Liver (tissue), 9 donors: ENCODE measurements around the gene SLC37A4. TPM values are rescaled to one million over a fixed set of nuclear protein-coding genes. Genes with fewer than 3 reads are reported as not detected.

Source experiments
- DNase-seq: peaks from one replicate; pipeline ENCODE4 v3.0.0-alpha.2; 2017; ENCODE audit warnings: low spot score
- H3K27ac ChIP-seq, 2 donors: one replicate each; pipeline ENCODE4 v1.7.0; 2013; ENCODE audit warnings: inconsistent platforms in 2 of 2, low read length in 2 of 2, control low read depth in 1 of 2, low read depth in 1 of 2, mild to moderate bottlenecking in 1 of 2
- H3K27me3 ChIP-seq, 4 donors: one replicate each; pipeline versions ENCODE4 v1.6.1 to v1.7.0; 2013; ENCODE audit warnings: low read length in 3 of 4, inconsistent platforms in 1 of 4, mild to moderate bottlenecking in 1 of 4, moderate library complexity in 1 of 4; ENCODE audit not compliant: control insufficient read depth in 4 of 4, insufficient read depth in 4 of 4
- H3K36me3 ChIP-seq, 4 donors: one replicate each; pipeline versions ENCODE4 v1.6.1 to v1.7.0; 2013; ENCODE audit warnings: low read length in 3 of 4, mild to moderate bottlenecking in 3 of 4, low read depth in 1 of 4, moderate library complexity in 1 of 4; ENCODE audit not compliant: control insufficient read depth in 4 of 4, insufficient read depth in 3 of 4
- H3K4me1 ChIP-seq, 4 donors: one replicate each; pipeline versions ENCODE4 v1.6.1 to v1.7.0; 2013; ENCODE audit warnings: low read length in 3 of 4, mild to moderate bottlenecking in 3 of 4, moderate library complexity in 1 of 4; ENCODE audit not compliant: control insufficient read depth in 4 of 4, insufficient read depth in 4 of 4
- H3K4me3 ChIP-seq, 3 donors: one replicate each; pipeline versions ENCODE4 v1.6.1 to v1.7.0; 2013; ENCODE audit warnings: low read length in 3 of 3, control low read depth in 1 of 3, low read depth in 1 of 3, mild to moderate bottlenecking in 1 of 3
- H3K9ac ChIP-seq, 2 donors: one replicate each; pipeline ENCODE4 v1.7.0; 2013; ENCODE audit warnings: low read length in 2 of 2, mild to moderate bottlenecking in 2 of 2, moderate library complexity in 2 of 2, control low read depth in 1 of 2, low read depth in 1 of 2
- H3K9me3 ChIP-seq, 4 donors: one replicate each; pipeline versions ENCODE4 v1.6.1 to v1.7.0; 2013; ENCODE audit warnings: low read length in 3 of 4; ENCODE audit not compliant: control insufficient read depth in 4 of 4
- ATF3 ChIP-seq: IDR thresholded peaks from 2 replicates; pipeline ENCODE4 v1.6.1; 2016; ENCODE audit warnings: antibody characterized with exemption
- CTCF ChIP-seq: fragments of 150-350 bp; IDR thresholded peaks from 2 replicates; pipeline ENCODE4 v1.5.1; 2017; ENCODE audit warnings: improper control_type of control experiment, low read depth, low read length; ENCODE audit not compliant: missing input control
- FOXA1 ChIP-seq: IDR thresholded peaks from 2 replicates; pipeline ENCODE4 v1.6.1; 2016; ENCODE audit warnings: antibody characterized with exemption
- FOXA2 ChIP-seq: IDR thresholded peaks from 2 replicates; pipeline ENCODE4 v1.6.1; 2016; ENCODE audit warnings: antibody characterized with exemption
- GABPA ChIP-seq, 2 donors: IDR thresholded peaks in 1 of 2; conservative IDR thresholded peaks in 1 of 2; 2 replicates each; pipeline ENCODE4 v1.6.1; 2016; ENCODE audit warnings: antibody characterized with exemption in 2 of 2, mild to moderate bottlenecking in 1 of 2, moderate library complexity in 1 of 2
- HNF4A ChIP-seq, 2 donors: conservative IDR thresholded peaks; 2 replicates each; pipeline ENCODE4 v1.6.1; 2016; ENCODE audit warnings: antibody characterized with exemption in 2 of 2, mild to moderate bottlenecking in 2 of 2
- HNF4G ChIP-seq: IDR thresholded peaks from 2 replicates; pipeline ENCODE4 v1.6.1; 2016; ENCODE audit warnings: antibody characterized with exemption
- JUND ChIP-seq, 2 donors: IDR thresholded peaks; 2 replicates each; pipeline ENCODE4 v1.6.1; 2016; ENCODE audit warnings: antibody characterized with exemption in 2 of 2
- MAX ChIP-seq: IDR thresholded peaks from 2 replicates; pipeline ENCODE4 v1.6.1; 2016; ENCODE audit warnings: antibody characterized with exemption
- RAD21 ChIP-seq, 2 donors: IDR thresholded peaks; 2 replicates each; pipeline ENCODE4 v1.6.1; 2016; ENCODE audit warnings: antibody characterized with exemption in 2 of 2, mild to moderate bottlenecking in 2 of 2
- REST ChIP-seq: IDR thresholded peaks from 2 replicates; pipeline ENCODE4 v1.6.1; 2016; ENCODE audit warnings: antibody characterized with exemption, mild to moderate bottlenecking
- RXRA ChIP-seq, 2 donors: IDR thresholded peaks; 2 replicates each; pipeline ENCODE4 v1.6.1; 2017 to 2018; ENCODE audit warnings: antibody characterized with exemption in 2 of 2, mild to moderate bottlenecking in 1 of 2
- SP1 ChIP-seq: IDR thresholded peaks from 2 replicates; pipeline ENCODE4 v1.6.1; 2018; ENCODE audit warnings: antibody characterized with exemption, mild to moderate bottlenecking
- TAF1 ChIP-seq: conservative IDR thresholded peaks from 2 replicates; pipeline ENCODE4 v1.6.1; 2016; ENCODE audit warnings: antibody characterized with exemption, mild to moderate bottlenecking
- YY1 ChIP-seq: IDR thresholded peaks from 2 replicates; pipeline ENCODE4 v1.6.1; 2016; ENCODE audit warnings: antibody characterized with exemption, mild to moderate bottlenecking
- ZBTB33 ChIP-seq: IDR thresholded peaks from 2 replicates; pipeline ENCODE4 v1.6.1; 2016; ENCODE audit warnings: antibody characterized with exemption
- WGBS: extraction: QIAGEN DNeasy Blood & Tissue Kit; methylation state at CpG from one replicate; pipeline ENCODE4 v1.1.7; 2013; 5-methylcytosine and 5-hydroxymethylcytosine counted together
- polyA plus RNA-seq, 2 donors: library from polyadenylated mRNA; stranded (reverse) in 1 of 2; unstranded in 1 of 2; fragments of 200-250 nt in 1 of 2; fragments of >200 nt in 1 of 2; fragmentation: Nextera tagmentation in 1 of 2; extraction: Ambion mirVana in 1 of 2; gene quantifications; one replicate each; pipeline versions ENCODE4 v1.2.1 to v1.2.3, GENCODE V29; 2013 to 2015
- total RNA-seq, 2 donors: library from RNA; depleted of rRNA; stranded (reverse); fragments of >200 nt; gene quantifications; one replicate each; pipeline ENCODE4 v1.2.3, GENCODE V29; 2014
- donor health status: healthy.
- donor health status: healthy.
- donor health status: healthy.
- donor health status: healthy.
- donor health status: healthy.

Gene SLC37A4
- total and polyA plus RNA-seq, 4 donors: 62.7 to 184 (median 96.3) TPM

- TF ChIP-seq REST (no peak), SP1 (no peak), HNF4A (conservative IDR thresholded peaks at IDR 0.05) (no peak), FOXA2 (no peak), GABPA (IDR thresholded peaks at IDR 0.05 in 1 of 2, conservative IDR thresholded peaks at IDR 0.05 in 1 of 2) (no peak), YY1 (no peak), JUND (IDR thresholded peaks at IDR 0.05) (no peak), CTCF (no peak), RAD21 (IDR thresholded peaks at IDR 0.05) (no peak), MAX (no peak), ZBTB33 (no peak), FOXA1 (no peak), HNF4G (no peak), RXRA (IDR thresholded peaks at IDR 0.05) (no peak)
- H3K9ac ChIP-seq: peak overlapping the region; percentile 45 to 54
Observed at GRCh38 chr11:119019996-119020395, 10.7 kb downstream of the SLC37A4 start.

GRCh38 chr11:119018074-119018938 is 12.4 kb downstream of the SLC37A4 start, which contains the start of the genes RPS25 and TRAPPC4:
Gene RPS25 (minus strand): TSS chr11:119018343. CDS start chr11:119018284, 59 bp downstream.
Gene TRAPPC4 (plus strand): TSS chr11:119018766. CDS start chr11:119018796, 30 bp downstream.
- Histone ChIP-seq H3K9me3 (no peaks in the 10 kb centered on the region), H3K27ac (peak within 1 kb of the TSS; percentile 98 to 99), H3K4me3 (peak within 1 kb of the TSS; percentile 73 to 98 (median 92)), H3K27me3 (no peaks in the 10 kb centered on the region), H3K9ac (peak within 1 kb of the TSS; percentile 98 to 100), H3K4me1 (peaks cover 10 to 48% (median 38%) of the 10 kb centered on the region in 4 donors), H3K36me3 (peaks cover 4 to 29% (median 22%) of the 10 kb centered on the region in 4 donors)
- WGBS: under 1% methylated on average over 63 of the region's 63 CpGs
- peak; percentile 92 for DNase-seq
- TF ChIP-seq HNF4G (no peak), GABPA (IDR thresholded peaks at IDR 0.05 in 1 of 2, conservative IDR thresholded peaks at IDR 0.05 in 1 of 2) (peak; percentile 94 to 99), ATF3 (no peak), MAX (peak; percentile 91), JUND (IDR thresholded peaks at IDR 0.05) (no peak), TAF1 (peak; percentile 60), CTCF (no peak), ZBTB33 (peak; percentile 52), HNF4A (conservative IDR thresholded peaks at IDR 0.05) (peak in 1 of 2 donors; percentile 40), RAD21 (IDR thresholded peaks at IDR 0.05) (peak; percentile 44 to 48), RXRA (IDR thresholded peaks at IDR 0.05) (peak; percentile 24 to 53), SP1 (peak; percentile 73)

More at GRCh38 chr11:119019996-119020395, 10.7 kb downstream of the SLC37A4 start:
- Histone ChIP-seq H3K36me3 (peaks cover 3 to 27% (median 21%) of the 10 kb centered on the region in 4 donors), H3K27me3 (no peaks in the 10 kb centered on the region), H3K4me3 (peak overlapping the region; percentile 73 to 98 (median 92)), H3K9me3 (no peaks in the 10 kb centered on the region), H3K27ac (peak overlapping the region; percentile 98 to 99), H3K4me1 (peaks cover 17 to 65% (median 55%) of the 10 kb centered on the region in 4 donors)
- 16% methylated on average over 2 of the region's 2 CpGs for WGBS
- DNase-seq: no peak
